AG04449 (cell line): ENCODE data around the gene GNPAT.

Source experiments
- CTCF ChIA-PET: fragments of 350-600 bp; formaldehyde crosslinking; extraction: SDS; loops from one replicate; lab custom pipeline; 2021; ENCODE audit warnings: antibody characterized with exemption; lab: Yijun Ruan, JAX
- POLR2A ChIA-PET: fragments of 400-600, 350-600 bp; formaldehyde crosslinking; extraction: SDS; loops from one replicate; lab custom pipeline; 2020; ENCODE audit warnings: antibody characterized with exemption, inconsistent platforms; lab: Yijun Ruan, JAX
- DNase-seq: peaks from one replicate; pipeline ENCODE4 v3.0.0-alpha.2; 2010; ENCODE audit warnings: low read depth, low spot score
- H3K4me3 ChIP-seq: 2 replicates; pipeline ENCODE4 v1.5.1; 2011; ENCODE audit warnings: low read depth, mild to moderate bottlenecking, control low read depth, low read length
- CTCF ChIP-seq: IDR thresholded peaks from one replicate; pipeline ENCODE4 v1.5.1; 2011; ENCODE audit warnings: mild to moderate bottlenecking, moderate library complexity, low read length, control low read depth, inconsistent platforms; ENCODE audit not compliant: insufficient read depth; ENCODE audit errors: missing control alignments

The GNPAT gene

GRCh38 chr1:231232870-231233734, 7.9 kb upstream of the GNPAT start:
- DNase-seq, result no peak

GRCh38 chr1:231233735-231234417, 7.1 kb upstream of the GNPAT start:
- CTCF ChIA-PET, result interaction anchor here (0.7 kb wide), 1 partner anchor 14 kb away, joined by 3 read pairs; no protein-coding TSS in a partner anchor
- DNase-seq, result no peak
- no peak overlapping the region for H3K4me3 ChIP-seq
- no peak for TF ChIP-seq CTCF
- POLR2A ChIA-PET, result no interaction called here

More at GRCh38 chr1:231232870-231233734, 7.9 kb upstream of the GNPAT start:
- CTCF ChIA-PET, result no interaction called here
- H3K4me3 ChIP-seq, result no peak overlapping the region
- POLR2A ChIA-PET, result no interaction called here
- TF ChIP-seq CTCF, result no peak

GRCh38 chr1:231234506-231234905, 6.5 kb upstream of the GNPAT start:
- no peak for DNase-seq
- POLR2A ChIA-PET, result no interaction called here
- no peak overlapping the region for H3K4me3 ChIP-seq
- no peak for TF ChIP-seq CTCF
- CTCF ChIA-PET, result interaction anchor here (0.7 kb wide), 1 partner anchor 14 kb away, joined by 3 read pairs; no protein-coding TSS in a partner anchor

GRCh38 chr1:231235526-231236207, 5.3 kb upstream of the GNPAT start:
- no peak for TF ChIP-seq CTCF
- POLR2A ChIA-PET, result no interaction called here

GRCh38 chr1:231236208-231236591, 4.8 kb upstream of the GNPAT start:
- CTCF ChIA-PET, result no interaction called here
- H3K4me3 ChIP-seq, result no peak overlapping the region
- DNase-seq, result no peak
- no peak for TF ChIP-seq CTCF
- POLR2A ChIA-PET, result no interaction called here

More at GRCh38 chr1:231235526-231236207, 5.3 kb upstream of the GNPAT start:
- no peak for DNase-seq
- CTCF ChIA-PET, result no interaction called here
- H3K4me3 ChIP-seq, result no peak overlapping the region
